Lower lobe of right lung (tissue), 2 donors: Measurements from ENCODE around the gene PCCB. TPM values are rescaled to one million over a fixed set of nuclear protein-coding genes. Genes with fewer than 3 reads are reported as not detected.
A peak's percentile ranks its signal among the peaks of the same experiment; 100 is the strongest.

Experiments used
- ATAC-seq, 2 donors: fragments of 200-7000 bp; cut with Tn5 transposase; one replicate each; pipeline ENCODE4 v1.9.1; 2020 to 2022; ENCODE audit warnings: mild to moderate bottlenecking in 2 of 2, moderate library complexity in 2 of 2
- DNase-seq: peaks from one replicate; pipeline ENCODE4 v3.0.0-alpha.2; 2020
- H3K27ac ChIP-seq: fragments of 200-600 bp; one replicate; pipeline ENCODE4 v1.8.0; 2022
- H3K27me3 ChIP-seq: fragments of 200-600 bp; one replicate; pipeline ENCODE4 v1.8.0; 2022; ENCODE audit warnings: low read depth
- H3K36me3 ChIP-seq: fragments of 200-600 bp; one replicate; pipeline ENCODE4 v1.8.0; 2022; ENCODE audit warnings: mild to moderate bottlenecking
- H3K4me1 ChIP-seq: fragments of 200-600 bp; one replicate; pipeline ENCODE4 v1.8.0; 2022
- H3K4me3 ChIP-seq: fragments of 200-600 bp; one replicate; pipeline ENCODE4 v1.8.0; 2022; ENCODE audit warnings: mild to moderate bottlenecking
- H3K9me3 ChIP-seq: fragments of 200-600 bp; one replicate; pipeline ENCODE4 v1.8.0; 2022
- CTCF ChIP-seq: fragments of 200-600 bp; IDR thresholded peaks from one replicate; pipeline ENCODE4 v1.8.0; 2022; ENCODE audit warnings: antibody characterized with exemption, mild to moderate bottlenecking
- intact Hi-C: fragments of 100-400 bp; cut with DNase I; formaldehyde crosslinking; loops from one replicate; pipeline ENCODE4 v1.11.0; 2022
- total RNA-seq: library from RNA; stranded (reverse); fragmentation: NEBNext Ultra II Directional; extraction: Animal tissue kit (Norgen Biotek cat#: 25700); gene quantifications from one replicate; pipeline ENCODE4 v1.2.1, GENCODE V29; 2021
- donor health status: DM: no; HTN: yes; CAD: no; lungs with severe emphysema.

The PCCB gene
- total RNA-seq, 1 donor from 2014 or later = 28.8 TPM

GRCh38 chr3:136245691-136246090, 4.4 kb upstream of the PCCB start:
- Histone ChIP-seq H3K4me3 (no peak overlapping the region), H3K9me3 (no peaks in the 10 kb centered on the region), H3K27ac (no peak overlapping the region), H3K4me1 (peaks cover 5% of the 10 kb centered on the region), H3K27me3 (no peaks in the 10 kb centered on the region), H3K36me3 (no peaks in the 10 kb centered on the region)
- ATAC-seq (no peak), DNase-seq (no peak)
- no peak for TF ChIP-seq CTCF
- intact Hi-C loops = no loop called here

GRCh38 chr3:136247436-136247835, 2.7 kb upstream of the PCCB start:
- ATAC-seq (no peak), DNase-seq (no peak)
- Histone ChIP-seq H3K9me3 (no peaks in the 10 kb centered on the region), H3K36me3 (no peaks in the 10 kb centered on the region), H3K4me1 (peaks cover 18% of the 10 kb centered on the region), H3K4me3 (no peak overlapping the region), H3K27me3 (no peaks in the 10 kb centered on the region), H3K27ac (no peak overlapping the region)
- TF ChIP-seq CTCF = no peak
- intact Hi-C loops = no loop called here

DNA sequence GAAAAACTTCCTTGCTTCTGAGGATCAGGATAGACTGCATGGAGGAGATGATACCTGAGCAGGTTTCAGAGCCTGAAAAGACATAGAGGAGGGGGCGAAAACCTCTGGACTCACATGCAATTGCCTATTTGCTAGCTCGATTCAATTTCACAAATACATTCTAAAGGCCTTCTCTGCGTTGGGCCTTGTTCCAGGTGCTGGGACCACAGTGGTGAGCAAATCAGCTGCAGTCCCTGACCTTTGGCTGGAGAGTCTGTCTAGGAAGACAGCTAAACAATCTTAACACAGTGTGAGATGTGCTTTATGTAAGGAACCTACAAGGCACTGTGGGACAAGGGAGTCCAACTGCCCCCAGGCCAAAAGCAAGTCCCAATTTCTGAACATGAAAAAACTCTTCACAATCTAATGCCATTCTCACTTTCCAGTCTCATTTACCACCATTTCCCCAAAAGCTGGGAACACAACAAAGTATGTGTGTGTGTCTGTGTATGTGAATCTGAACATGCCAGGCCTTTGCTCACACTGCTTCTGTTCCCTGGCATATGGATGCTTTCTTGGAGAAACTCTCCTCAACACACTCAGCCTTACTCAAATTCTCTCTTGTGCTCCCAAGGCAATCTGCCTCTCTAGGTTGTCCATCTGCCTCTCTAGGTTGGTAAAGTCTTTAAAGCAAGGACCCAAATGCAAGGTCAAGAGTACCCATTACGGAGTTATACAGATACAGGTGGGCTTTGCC, 2.1 kb upstream of the PCCB start:
- Histone ChIP-seq H3K4me3 (no peak overlapping the region), H3K9me3 (no peaks in the 10 kb centered on the region), H3K36me3 (no peaks in the 10 kb centered on the region), H3K4me1 (peaks cover 18% of the 10 kb centered on the region), H3K27ac (no peak overlapping the region), H3K27me3 (no peaks in the 10 kb centered on the region)
- no peak for ATAC-seq
- intact Hi-C loops = no loop called here
- no peak for DNase-seq
- TF ChIP-seq CTCF = no peak

DNA sequence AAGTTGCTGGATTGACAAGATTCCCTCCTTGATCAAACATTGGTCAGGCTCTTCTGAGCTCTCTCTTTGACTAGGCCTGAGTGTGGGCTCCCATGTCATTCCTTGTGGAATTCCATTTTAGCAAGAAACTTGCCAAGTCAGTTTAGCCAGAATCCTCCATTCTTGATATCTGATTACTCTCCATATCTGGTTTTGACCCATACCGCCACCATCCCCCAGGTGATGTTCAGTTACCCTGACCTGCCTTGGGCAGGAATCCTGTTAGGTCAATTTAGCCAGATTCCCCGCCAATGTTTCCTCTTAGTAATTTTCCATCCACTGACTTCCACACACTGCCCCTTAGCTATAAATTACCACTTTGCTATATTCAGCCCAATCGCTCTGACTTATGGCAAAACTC, 1.0 kb upstream of the PCCB start:
- Histone ChIP-seq H3K4me3 (no peak overlapping the region), H3K4me1 (peaks cover 18% of the 10 kb centered on the region), H3K9me3 (no peaks in the 10 kb centered on the region), H3K36me3 (no peaks in the 10 kb centered on the region), H3K27ac (no peak overlapping the region), H3K27me3 (no peaks in the 10 kb centered on the region)
- ATAC-seq (no peak), DNase-seq (no peak)
- intact Hi-C loops = no loop called here
- TF ChIP-seq CTCF = no peak

DNA sequence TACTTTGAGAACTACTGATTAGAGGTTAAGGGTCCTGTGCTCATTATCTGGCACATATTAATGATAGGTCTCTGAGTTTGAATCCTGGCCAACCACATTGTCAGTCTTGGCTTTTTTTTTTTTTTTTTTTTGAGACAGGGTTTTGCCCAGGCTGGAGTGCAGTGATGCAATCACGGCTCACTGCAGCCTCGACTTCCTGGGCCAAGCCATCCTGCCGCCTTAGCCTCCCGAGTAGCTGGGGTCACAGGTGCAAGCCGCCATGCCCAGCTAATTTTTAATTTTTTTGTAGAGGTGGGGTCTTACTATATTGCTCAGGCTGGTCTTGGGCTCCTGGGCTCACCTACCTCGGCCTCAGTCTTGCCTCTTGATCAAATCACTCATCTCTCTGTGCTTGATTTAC, 547 bp upstream of the PCCB start:
- peak overlapping the region; percentile 71 for H3K4me3 ChIP-seq
- no peak for TF ChIP-seq CTCF
- H3K27ac ChIP-seq = peak overlapping the region; percentile 90
- DNase-seq = no peak
- H3K9me3 ChIP-seq = no peaks in the 10 kb centered on the region
- no peaks in the 10 kb centered on the region for H3K27me3 ChIP-seq
- H3K36me3 ChIP-seq = no peaks in the 10 kb centered on the region
- ATAC-seq = no peak
- H3K4me1 ChIP-seq = peaks cover 18% of the 10 kb centered on the region
- intact Hi-C loops = no loop called here
